Measurements from ENCODE around the gene ZCCHC4.
A peak's percentile ranks its signal among the peaks of the same experiment; 100 is the strongest.

The ZCCHC4 gene

DNA sequence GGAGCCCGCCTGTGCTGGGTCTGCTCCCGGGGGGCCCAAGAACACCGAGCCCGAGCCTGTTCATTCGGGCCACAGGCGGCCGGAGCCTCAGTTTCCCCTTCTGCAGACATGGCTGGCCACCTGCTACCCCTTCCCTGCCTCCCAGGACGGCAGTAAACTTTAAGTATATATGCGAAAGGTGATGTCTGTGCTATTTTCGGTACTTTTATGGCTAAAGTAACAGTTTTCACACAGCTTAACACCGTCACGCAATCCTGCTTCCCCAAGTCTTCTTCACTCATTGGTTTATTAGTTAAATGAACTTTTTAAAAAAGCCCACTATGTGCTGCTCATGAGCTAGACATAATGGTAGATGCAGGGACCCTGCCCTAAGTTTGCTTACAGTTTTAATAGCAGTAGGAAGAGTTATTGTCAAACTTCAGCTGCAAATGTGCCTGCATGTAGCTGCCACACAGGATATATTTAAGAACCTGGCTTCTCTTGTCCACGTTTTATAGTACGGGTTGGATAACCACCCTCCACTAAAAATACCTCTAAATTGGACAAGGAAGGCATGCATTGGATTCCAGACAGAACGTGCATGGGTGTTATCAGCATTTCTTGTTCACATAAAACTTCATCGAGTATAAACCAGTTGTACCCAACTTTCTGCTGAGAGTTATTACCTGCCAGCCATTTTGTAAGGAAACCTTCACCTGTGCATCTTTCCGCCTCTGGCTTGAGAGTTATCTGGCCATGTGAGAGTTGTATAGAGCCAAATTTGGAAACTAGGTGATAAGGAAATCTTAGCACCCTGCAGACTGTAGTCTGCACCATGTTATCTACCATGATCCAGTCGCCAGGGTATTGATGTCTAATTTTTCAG is 65.2 kb downstream of the ZCCHC4 start:
- DNase-seq (ENCODE audit: low read depth), result peak; percentile 12

DNA sequence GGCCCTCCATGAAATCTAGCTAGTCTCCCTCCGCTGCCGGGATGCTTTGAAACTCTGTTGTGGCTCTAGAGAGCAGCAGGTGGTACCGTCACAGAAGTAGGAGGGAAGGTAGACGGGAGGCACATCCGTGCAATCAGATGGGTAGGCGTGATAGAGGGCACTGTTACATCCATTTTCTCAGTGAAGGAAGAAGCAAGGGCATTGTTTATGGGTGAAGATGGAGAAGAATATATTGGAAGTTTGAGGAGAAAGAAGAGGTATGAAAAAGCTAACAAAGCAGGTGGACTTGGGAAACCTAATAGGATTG is 65.8 kb downstream of the ZCCHC4 start:
- no peak for DNase-seq (ENCODE audit: low read depth)

DNA sequence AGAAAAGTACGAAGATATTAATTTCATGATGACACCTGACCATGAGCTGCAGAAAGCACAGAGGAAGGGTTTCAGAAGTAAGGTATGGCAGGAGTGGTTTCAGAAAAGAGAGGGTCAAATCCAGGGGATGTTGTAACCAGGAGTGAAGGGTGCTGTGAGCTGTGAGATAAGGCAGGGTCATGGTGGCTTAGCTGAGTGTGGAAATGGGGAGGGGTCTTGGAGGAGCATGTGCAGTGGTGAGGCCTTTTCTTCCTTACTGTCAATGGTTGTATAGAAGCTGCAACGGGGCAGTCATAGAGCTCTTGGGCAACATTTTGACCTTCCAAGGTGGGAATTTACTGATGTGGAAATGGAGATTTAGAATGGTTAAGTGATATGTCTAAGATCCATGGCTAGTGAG is 67.0 kb downstream of the ZCCHC4 start:
- no peak for DNase-seq (ENCODE audit: low read depth)

GRCh38 chr4:25383647-25384046 is 71.1 kb downstream of the ZCCHC4 start:
- no peak for DNase-seq (ENCODE audit: low read depth)

DNA sequence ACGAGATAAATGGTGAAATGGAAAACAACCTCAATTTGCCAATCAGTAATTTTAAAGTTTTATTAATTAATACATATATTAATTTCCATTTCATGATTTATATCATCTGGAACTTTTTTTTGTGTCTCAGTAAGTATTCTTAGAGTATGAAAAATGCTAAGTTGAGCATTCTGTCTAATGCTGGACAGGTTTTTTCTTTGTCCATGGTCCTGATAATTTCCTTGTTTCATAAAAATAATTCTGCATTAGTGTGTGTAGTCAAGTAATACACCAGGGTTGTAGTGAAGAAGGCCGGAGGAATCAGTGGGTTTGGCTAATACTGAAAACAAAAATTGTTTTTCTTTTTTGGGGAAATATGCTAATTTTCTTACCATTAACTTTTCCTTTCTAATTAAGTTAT is 74.4 kb downstream of the ZCCHC4 start:
- no peak for DNase-seq (ENCODE audit: low read depth)

DNA sequence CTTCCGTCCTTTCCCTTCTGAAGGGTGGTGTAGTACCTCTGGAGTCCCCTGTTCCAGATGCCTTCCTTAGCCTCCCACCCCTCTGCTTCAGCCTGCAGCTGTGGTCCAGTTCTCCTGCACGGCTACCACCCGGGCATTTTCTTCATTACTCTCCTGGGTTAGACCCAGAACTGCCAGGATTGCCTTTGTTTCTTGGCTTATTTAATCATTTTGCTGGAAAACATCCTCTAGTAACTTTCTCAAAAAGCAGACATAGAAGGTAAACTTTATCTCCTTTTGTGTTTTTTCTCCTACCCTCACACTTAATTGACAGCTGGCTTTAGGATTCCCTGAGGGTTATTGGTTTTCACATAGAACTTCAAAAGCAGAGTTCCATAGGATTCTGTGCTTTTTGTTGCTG is 84.7 kb downstream of the ZCCHC4 start:
- DNase-seq (ENCODE audit: low read depth), result no peak

GRCh38 chr4:25399510-25399909 is 86.9 kb downstream of the ZCCHC4 start:
- no peak for DNase-seq (ENCODE audit: low read depth)

- no peak for DNase-seq (ENCODE audit: low read depth)
Measured at GRCh38 chr4:25401066-25401465, 88.5 kb downstream of the ZCCHC4 start.

DNA sequence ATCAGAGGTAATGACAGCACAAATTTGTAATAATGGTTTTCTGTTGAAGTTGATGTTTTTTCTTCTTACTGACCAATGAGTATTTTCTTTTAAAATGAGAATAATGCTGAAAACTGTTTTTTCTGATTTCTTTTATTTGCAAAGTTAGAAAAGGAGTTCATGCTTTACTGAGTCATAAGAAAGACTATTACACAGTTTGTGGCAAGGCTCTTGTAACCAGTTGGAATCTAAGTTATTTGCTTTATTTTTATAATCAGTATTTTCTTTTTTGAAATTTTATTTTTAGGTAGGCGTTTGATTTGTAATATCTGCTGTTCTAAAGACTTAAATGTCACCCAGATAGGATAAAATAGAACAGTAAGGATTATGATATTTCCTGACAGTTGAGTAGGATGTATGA is 89.9 kb downstream of the ZCCHC4 start:
- DNase-seq (ENCODE audit: low read depth), result no peak

DNA sequence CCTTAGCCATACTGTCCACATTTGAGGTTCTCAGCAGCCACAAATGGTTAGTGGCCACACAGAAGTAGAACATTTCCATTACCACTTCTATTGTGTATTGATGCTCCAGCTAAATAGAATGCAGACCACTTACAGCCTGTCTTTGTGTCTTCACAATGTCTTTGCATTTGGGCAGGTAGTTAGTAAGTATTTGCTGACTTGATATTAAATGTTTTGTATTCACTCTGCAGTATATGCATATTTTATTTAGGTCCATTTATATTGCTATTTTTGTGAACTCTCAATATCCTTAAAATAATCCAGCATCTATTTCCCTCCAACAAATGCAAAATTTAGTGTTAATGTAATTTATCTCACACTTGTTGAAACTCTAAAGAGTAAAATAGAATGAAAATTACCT is 91.1 kb downstream of the ZCCHC4 start:
- no peak for DNase-seq (ENCODE audit: low read depth)

- no peak for DNase-seq (ENCODE audit: low read depth)
Measured at GRCh38 chr4:25405453-25405852, 92.9 kb downstream of the ZCCHC4 start.

DNA sequence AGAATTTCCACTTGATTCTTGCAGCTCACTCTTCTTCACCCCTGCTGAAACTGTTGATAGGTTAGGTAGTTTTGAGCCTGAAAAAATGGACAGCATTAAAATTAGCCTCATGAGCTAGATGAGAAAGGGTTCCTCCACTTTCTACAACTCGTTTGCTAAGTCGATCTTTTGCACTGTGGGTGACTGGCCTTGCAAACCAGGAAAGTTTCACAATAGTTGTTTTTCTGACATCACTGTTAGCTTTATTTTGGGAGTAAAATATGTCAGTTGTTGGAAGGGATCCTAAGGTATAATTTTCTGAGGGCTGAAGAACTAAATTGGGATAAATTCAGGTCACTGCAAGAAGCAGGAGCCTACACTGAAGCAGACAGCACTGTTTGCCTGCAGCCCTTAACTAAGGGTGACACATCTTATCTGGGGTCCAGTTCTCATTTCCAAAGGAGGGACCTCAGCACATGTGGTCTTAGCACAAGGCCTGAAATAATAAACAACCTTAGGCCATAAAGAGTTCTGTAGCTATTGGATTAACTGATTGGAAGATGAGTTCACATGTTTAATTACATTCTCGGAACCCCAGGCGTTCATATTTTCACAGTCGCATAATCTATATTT is 93.6 kb downstream of the ZCCHC4 start:
- no peak for DNase-seq (ENCODE audit: low read depth)

GRCh38 chr4:25410820-25411529 is 98.4 kb downstream of the ZCCHC4 start:
- DNase-seq (ENCODE audit: low read depth), result no peak

- DNase-seq (ENCODE audit: low read depth), result no peak
Measured at GRCh38 chr4:25413261-25413660, 100.7 kb downstream of the ZCCHC4 start.

GRCh38 chr4:25417014-25417413 is 104.4 kb downstream of the ZCCHC4 start:
- no peak for DNase-seq (ENCODE audit: low read depth)
